HT-29 (cell line): ENCODE results near the gene PRICKLE4. TPM values are rescaled to one million over a fixed set of nuclear protein-coding genes. Genes with fewer than 3 reads are reported as not detected.
"Not testable (repeated sequence)": the region's sequence is repeated elsewhere in the genome, so short reads cannot be mapped to it uniquely, and the experiment has no call there.

Experiments used
- DNase-seq: peaks from one replicate; pipeline ENCODE4 v3.0.0-alpha.2; 2015; ENCODE audit warnings: low spot score
- total RNA-seq: library from RNA; depleted of rRNA; stranded (reverse); fragments of >200 nt; shearing (Covaris generic); gene quantifications from 2 replicates; pipeline ENCODE4 v1.2.3, GENCODE V29; 2014

PRICKLE4 gene
- total RNA-seq, 1 experiment from 2014 or later = 16.0 TPM

DNA sequence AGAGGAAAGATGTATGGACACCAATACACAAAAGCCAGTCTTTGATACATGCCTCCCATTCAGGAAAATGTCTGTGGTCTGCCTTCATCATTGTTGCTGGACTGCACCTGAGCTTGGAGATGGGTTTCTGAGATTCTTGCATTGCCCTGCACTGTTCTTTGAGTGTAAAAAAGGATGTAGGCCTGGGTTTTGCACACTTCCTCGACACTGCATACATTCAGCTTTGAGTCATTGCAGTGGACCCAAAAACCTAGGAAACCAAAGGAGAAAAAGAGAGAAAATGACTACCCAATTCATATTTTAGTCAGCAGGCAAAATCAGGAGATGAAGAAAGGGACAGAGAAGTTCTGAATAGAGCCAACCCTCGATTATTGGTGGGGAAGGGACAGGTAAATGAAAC, 15.9 kb downstream of the PRICKLE4 start:
- DNase-seq = no peak

DNA sequence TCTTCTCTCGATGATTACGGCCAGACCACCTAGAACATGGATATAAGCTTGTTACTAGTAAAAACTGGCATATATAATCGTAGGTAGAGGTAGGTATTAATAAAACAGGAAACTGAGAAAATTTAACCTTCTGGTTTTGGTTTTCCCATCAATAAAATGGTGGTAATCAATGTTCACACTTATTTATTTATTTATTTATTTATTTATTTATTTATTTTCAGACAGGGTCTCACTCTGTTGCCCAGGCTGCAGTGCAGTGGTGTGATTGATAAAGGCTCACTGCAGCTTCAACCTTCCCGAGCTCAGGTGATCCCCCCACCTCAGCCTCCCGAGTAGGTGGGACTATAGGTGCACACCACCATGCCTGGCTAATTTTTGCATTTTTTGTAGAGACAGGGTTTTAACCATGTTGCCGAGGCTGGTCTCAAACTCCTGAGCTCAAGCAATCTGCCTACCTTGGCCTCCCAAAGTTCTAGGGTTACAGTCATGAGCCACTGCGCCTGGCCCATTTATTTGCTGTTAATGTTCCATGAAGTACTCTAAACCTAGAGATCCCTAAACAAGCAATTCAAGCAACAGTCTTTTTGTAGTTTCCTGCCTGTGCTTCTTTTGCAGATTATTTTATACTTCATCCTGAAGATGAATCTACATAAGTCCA, 18.4 kb downstream of the PRICKLE4 start:
- no peak for DNase-seq

DNA sequence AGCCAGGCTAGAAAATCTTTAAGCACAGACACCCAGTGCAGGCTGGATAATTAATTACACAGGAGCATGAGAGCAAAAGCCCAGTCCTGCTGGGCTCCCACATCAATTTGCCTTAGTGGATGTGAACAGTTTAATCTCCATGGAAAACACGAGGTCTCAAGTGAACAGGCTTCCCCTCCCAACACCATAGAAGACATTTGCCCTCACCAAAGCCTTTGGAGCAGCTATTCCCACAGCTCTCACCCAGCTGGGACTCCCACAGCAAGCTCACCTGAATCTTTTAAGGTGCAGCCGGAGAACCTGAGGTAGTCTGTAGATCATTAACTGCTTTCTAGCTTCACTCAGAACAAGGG, 19.0 kb downstream of the PRICKLE4 start:
- no peak for DNase-seq

GRCh38 chr6:41801380-41801779, 20.8 kb downstream of the PRICKLE4 start:
- peak; percentile 51 for DNase-seq

- no peak for DNase-seq
Observed at GRCh38 chr6:41805830-41806774, 25.5 kb downstream of the PRICKLE4 start.

DNA sequence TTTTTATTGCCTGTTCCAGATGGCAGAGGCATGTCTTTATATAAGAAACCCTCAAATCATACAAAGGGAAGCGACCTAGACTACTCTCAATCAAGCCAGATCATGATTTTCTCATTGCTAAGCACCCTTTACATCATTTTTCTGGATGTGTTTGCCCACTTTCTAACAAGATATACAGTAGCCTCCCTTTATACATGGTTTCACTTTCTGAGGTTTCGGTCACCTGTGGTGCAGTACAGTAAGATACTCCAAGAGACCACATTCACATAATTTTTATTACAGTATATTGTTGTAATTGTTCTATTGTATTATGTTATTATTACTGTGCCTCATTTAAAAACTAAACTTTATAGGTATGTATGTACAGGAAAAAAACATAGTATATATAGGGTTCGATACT, 30.5 kb downstream of the PRICKLE4 start:
- no peak for DNase-seq

DNA sequence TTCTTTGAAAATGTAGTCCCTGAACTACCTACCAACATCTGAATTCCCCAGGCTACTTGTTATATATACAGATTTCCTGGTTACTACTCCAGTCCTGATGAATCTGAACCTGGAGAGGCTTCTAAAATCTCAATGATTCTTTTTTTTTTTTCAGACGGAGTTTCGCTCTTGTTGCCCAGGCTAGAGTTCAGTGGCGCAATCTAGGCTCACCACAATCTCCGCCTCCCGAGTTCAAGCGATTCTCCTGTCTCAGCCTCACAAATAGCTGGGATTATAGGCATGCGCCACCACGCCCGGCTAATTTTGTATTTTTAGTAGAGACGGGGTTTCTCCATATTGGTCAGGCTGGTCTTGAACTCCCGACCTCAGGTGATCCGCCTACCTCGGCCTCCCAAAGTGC, 31.4 kb downstream of the PRICKLE4 start:
- DNase-seq = not testable (repeated sequence)

GRCh38 chr6:41813469-41813868, 32.9 kb downstream of the PRICKLE4 start:
- DNase-seq = no peak

DNA sequence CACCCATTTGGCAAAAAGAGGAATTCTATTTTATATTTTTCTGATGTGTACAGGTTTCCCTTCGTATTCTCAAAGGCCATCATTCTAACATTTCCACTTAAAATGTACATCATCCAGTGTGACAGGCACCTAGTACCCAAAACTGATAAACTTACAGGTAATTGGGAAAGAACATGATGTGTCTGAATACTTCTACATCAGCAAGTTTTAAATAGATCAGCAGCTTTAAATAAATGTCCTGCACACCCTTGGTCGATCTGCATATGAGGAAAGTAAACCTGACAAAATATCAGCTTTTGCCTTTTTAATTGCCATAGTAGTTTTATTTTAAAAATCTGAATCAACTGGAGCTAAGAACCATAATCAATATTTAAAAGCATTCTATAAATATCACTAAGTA, 33.4 kb downstream of the PRICKLE4 start:
- DNase-seq = no peak

GRCh38 chr6:41814629-41815028, 34.0 kb downstream of the PRICKLE4 start:
- DNase-seq = no peak

DNA sequence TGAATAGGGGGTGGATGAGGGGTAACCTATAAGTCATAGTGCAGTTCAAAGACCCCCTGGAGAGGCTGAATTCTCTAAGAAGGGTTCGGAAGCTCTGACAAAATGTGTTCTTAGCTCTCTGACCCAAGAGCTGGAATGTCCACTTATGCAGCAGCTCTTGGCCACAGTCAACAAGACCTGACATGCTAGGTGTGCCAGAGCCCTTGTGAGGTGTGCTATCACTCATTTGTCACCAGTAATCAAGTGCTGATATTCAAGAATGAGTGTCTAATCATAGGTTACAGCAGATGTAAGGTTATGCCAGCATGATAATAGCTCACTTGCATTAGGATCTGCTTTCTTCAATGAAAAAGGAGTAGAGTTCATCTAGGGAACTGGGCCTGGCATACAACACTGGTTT, 35.0 kb downstream of the PRICKLE4 start:
- DNase-seq = no peak

DNA sequence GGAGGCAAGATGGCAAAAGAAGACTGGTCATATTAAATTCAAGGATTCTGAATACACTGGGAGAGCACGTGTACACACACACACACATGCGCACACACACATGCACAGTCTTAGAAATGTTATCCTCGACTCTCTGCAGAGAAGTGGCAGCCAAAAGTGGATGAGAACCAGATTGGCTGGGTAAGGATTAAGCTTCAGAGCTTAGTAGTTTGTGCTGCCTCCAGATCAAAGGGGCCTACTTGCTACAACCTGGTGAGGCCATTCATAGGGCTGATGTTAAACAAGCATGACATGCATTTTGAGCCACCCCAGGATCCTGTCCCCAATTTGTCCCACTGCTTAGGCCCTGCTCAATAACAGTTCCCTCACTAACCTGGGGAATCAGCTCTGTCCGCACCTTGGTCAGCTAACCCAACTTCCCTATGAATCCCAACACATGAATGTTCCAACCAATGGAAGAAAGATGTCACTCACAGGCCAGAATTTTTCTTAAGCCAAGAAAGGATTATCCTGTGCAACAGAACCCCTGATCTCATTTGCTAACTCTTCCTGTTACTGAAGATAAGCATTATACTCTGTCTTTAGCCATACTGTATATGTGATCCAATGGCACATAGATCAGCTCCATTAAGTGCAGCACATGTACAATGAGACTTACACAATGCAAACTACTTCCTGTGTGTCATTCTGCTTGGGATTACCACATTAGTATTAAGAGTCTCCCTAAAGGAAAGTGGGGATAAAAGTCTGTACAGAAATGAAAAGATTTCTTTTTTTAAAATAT, 37.9 kb downstream of the PRICKLE4 start:
- DNase-seq = no peak

GRCh38 chr6:41821266-41821665, 40.7 kb downstream of the PRICKLE4 start:
- DNase-seq = no peak

DNA sequence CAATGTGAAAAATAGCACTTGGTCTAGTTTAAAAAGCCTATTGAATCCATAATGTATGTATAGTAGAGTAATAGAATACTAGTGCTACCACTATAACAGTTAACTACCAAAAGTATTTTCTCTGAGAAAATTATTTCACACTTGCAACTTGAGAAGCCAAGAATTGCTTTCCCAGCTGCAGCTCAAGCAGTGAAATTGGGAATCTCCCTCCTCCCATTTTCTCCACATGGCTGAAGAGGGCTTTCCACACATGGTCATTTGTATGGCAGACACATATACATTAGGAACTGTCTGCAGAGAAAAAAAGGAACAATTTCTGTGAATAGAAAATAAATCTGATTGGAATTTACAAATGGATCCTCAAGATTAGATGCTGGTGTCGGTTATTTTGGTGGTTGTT, 41.4 kb downstream of the PRICKLE4 start:
- no peak for DNase-seq

GRCh38 chr6:41823178-41823577, 42.6 kb downstream of the PRICKLE4 start:
- no peak for DNase-seq

DNA sequence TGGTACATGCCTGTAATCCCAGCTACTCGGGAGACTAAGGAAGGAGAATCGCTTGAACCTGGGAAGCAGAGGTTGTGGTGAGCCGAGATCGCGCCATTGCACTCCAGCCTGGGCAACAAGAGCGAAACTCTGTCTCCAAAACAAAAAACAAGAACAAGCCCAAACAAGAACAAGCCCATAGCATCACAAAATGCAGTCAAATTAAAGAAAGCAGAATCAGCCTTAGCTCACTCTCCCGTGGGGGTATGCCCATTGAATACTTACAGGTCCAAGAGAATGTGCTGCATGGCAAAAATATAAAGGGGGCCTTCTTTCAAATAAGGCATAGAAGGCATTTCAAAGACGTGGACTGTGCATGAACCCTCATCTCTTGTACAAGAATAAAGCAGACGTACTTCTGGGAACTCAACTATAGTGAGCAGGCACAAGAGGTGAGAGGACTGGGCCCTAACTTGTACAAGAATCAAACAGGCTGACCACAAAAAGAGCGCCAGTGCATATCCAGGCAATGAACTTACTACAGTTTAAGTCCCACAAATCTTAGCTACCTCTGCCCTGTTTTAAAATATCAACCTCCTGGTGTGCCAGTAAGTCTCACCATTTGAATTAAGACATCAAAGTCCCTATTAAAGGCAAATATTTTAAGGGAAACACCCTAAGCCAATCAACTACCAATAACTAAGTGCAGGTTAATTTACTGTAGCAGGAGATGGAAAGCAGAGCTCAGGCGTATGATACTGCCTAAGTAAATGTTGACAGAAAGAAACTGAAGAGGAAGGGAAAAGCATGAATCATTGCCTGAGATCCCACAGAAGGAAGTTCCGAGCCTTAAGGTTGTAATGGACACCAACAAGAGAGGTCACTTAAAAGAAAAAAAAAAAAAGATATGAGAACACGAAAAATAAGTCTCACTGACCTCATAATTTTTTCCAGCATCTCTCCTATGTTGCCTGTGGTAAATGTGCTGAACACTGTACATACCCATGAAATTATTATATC, 44.3 kb downstream of the PRICKLE4 start:
- peak; percentile 66 for DNase-seq

- DNase-seq = no peak
Observed at GRCh38 chr6:41826343-41827022, 45.9 kb downstream of the PRICKLE4 start.

DNA sequence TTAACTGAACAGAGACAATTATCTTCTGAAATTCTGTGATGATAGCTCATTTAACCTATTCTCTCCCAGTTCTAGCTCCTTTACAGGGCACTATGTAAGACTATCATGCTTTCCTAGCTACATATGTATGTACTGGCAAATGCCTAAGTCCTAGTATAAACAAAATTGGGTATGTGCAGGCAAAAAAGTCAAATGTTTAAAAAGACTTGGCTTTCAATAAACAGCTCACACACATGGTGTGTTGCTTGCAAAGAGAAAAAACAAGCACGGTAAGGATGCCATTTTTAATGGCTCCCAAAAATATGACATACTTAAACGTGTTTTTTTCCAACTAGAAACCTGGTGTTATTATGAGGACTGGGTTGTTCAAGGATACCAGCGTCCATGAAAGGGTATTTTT, 51.7 kb downstream of the PRICKLE4 start:
- DNase-seq = no peak

- DNase-seq = no peak
Observed at GRCh38 chr6:41836022-41836659, 55.6 kb downstream of the PRICKLE4 start.

DNA sequence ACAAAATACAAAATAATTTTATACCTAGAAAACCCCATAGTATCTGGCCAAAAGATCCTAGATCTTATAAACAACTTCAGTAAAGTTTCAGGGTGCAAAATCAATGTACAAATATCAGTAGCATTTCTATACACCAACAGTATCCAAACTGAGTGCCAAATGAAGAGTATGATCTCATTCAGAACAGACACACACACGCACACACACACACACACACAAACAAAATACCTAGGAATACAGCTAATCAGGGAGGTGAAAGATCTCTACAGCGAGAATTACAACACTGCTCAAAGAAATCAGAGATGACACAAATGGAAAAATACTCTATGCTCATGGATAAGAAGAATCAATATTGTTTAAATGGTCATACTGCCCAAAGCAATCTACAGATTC, 56.1 kb downstream of the PRICKLE4 start:
- no peak for DNase-seq
